ENCODE measurements around the gene SEC61B. TPM values are rescaled to one million over a fixed set of nuclear protein-coding genes. Genes with fewer than 3 reads are reported as not detected.
"Not testable (repeated sequence)": the region's sequence is repeated elsewhere in the genome, so short reads cannot be mapped to it uniquely, and the experiment has no call there.

Gene SEC61B
- total RNA-seq, 1 donor from 2014 or later, result 230 TPM

DNA sequence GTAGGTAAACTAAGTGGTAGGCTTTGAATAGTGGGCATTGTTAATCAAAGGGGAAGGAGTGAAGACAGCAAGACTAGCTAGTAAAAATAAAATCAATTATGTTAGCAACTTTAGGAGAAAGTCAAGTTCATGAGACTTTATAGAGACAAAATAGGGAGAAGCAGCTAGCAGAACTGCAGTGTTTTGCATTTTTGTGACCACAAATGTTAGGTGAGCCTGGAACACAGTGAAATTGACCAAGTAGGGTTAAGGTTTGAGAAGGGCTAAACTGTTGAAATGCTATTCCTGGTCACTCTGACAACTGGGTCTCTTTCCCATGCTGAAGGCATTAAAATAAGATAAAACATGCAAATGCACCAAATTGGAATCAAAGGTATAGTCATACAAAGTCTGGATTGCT, 13.0 kb downstream of the SEC61B start:
- no peaks in the 10 kb centered on the region for H3K27me3 ChIP-seq (ENCODE audit: control insufficient read depth, insufficient read depth, low read length)
- TF ChIP-seq, protein P1, sequence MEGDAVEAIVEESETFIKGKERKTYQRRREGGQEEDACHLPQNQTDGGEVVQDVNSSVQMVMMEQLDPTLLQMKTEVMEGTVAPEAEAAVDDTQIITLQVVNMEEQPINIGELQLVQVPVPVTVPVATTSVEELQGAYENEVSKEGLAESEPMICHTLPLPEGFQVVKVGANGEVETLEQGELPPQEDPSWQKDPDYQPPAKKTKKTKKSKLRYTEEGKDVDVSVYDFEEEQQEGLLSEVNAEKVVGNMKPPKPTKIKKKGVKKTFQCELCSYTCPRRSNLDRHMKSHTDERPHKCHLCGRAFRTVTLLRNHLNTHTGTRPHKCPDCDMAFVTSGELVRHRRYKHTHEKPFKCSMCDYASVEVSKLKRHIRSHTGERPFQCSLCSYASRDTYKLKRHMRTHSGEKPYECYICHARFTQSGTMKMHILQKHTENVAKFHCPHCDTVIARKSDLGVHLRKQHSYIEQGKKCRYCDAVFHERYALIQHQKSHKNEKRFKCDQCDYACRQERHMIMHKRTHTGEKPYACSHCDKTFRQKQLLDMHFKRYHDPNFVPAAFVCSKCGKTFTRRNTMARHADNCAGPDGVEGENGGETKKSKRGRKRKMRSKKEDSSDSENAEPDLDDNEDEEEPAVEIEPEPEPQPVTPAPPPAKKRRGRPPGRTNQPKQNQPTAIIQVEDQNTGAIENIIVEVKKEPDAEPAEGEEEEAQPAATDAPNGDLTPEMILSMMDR (IDR thresholded peaks at IDR 0.05; ENCODE audit: insufficient read depth, low read length, poor library complexity, severe bottlenecking), result no peak
- H3K36me3 ChIP-seq (ENCODE audit: control insufficient read depth, insufficient read depth, low read length), result peaks cover 3% of the 10 kb centered on the region
- H3K4me3 ChIP-seq (ENCODE audit: low read depth, low read length), result no peak overlapping the region
- no peak for DNase-seq (ENCODE audit: low read depth)

DNA sequence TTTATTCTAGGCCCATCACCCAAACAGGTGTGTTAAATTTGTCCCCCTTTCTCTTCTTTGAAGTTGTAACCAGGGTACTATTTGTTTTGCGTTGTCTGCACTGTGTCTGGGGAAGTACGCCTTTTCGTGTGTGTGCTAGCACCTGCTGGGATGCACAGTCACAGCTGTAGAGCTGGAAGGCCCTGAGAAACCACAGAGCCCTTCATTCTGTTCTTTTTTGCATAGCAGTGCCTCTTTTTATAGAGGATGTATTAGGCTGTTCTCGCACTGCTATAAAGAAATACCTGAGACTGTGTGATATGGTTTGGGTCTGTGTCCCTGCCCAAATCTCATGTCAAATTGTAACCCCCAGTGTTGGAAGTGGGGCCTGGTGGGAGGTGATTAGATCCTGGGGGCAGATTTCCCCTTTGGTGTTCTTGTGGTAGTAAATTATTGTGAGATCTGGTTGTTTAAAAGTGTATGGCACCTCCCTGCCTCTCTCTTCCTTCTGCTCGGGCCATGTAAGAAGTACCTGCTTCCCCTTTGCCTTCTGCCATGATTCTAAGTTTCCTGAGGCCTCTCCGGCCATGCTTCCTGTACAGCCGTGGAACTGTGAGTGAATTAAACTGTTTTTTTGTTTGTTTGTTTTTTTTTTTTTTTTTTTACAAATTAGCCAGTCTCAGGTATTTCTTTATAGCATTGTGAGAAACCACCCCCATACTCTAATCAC, 14.0 kb downstream of the SEC61B start:
- no peak for DNase-seq (ENCODE audit: low read depth)
- Histone ChIP-seq H3K36me3 (ENCODE audit: control insufficient read depth, insufficient read depth, low read length) (peaks cover 3% of the 10 kb centered on the region), H3K27me3 (ENCODE audit: control insufficient read depth, insufficient read depth, low read length) (no peaks in the 10 kb centered on the region), H3K4me3 (ENCODE audit: low read depth, low read length) (no peak overlapping the region)
- TF ChIP-seq, protein P1 (IDR thresholded peaks at IDR 0.05; ENCODE audit: insufficient read depth, low read length, poor library complexity, severe bottlenecking), result no peak

DNA sequence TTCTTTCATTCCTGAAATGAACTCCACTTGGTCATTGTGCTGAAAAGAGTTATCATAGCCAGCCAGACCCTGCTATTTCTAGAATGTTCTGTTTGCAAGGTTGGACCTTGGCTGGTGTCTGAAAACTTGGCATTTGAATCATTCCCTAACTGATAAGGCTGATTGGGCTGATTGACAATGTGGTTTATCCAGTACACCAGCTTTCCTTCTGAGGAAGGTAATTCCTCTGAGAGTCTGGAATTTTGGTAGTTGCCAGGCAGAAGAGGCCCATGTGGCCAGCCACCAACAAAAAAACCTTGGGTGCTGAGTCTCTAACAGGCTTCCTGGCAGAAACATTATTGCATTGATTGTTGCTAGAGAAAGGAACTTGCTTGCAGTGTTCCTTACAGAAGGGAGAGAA, 15.3 kb downstream of the SEC61B start:
- TF ChIP-seq, protein P1 (IDR thresholded peaks at IDR 0.05; ENCODE audit: insufficient read depth, low read length, poor library complexity, severe bottlenecking), result no peak
- no peak overlapping the region for H3K4me3 ChIP-seq (ENCODE audit: low read depth, low read length)
- no peak for DNase-seq (ENCODE audit: low read depth)

DNA sequence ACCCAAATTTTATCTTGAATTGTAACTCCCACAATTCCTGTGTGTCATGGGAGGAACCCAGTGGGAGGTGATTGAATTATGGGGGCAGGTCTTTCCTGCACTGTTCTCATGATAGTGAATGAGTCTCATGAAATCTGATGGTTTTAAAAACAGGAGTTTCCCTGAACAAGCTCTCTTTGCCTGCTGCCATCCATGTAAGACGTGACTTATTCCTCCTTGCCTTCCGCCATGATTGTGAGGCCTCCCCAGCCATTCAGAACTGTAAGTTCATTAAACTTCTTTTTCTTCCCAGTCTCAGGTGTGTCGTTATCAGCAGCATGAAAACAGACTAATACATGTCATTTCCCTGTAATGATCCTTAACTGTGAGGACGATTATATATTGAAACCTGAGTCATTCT, 15.8 kb downstream of the SEC61B start:
- H3K27me3 ChIP-seq (ENCODE audit: control insufficient read depth, insufficient read depth, low read length); DNase-seq (ENCODE audit: low read depth); H3K36me3 ChIP-seq (ENCODE audit: control insufficient read depth, insufficient read depth, low read length); H3K4me3 ChIP-seq (ENCODE audit: low read depth, low read length): not testable (repeated sequence)

More for the DNA sequence above, 15.3 kb downstream of the SEC61B start:
- peaks cover 3% of the 10 kb centered on the region for H3K36me3 ChIP-seq (ENCODE audit: control insufficient read depth, insufficient read depth, low read length)
- H3K27me3 ChIP-seq (ENCODE audit: control insufficient read depth, insufficient read depth, low read length), result no peaks in the 10 kb centered on the region

DNA sequence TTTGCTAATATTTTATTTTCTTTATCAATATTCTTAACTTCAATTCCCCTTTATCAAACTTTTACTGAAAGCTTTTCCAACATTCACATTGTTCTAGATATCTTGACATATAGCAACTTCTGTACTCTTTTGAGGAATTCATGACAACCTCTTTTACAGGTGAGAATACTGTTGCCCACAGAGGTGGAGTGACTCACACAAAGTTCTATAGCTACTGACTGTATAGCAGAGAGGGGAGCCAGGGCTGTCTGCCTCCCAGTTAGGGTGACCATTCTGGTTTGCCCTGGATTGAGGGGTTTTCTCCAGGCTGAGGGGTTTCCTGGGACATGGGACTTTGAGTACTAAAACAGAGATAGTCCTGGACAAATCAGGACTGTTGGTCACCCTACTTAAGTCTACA, 16.2 kb downstream of the SEC61B start:
- no peaks in the 10 kb centered on the region for H3K36me3 ChIP-seq (ENCODE audit: control insufficient read depth, insufficient read depth, low read length)
- no peaks in the 10 kb centered on the region for H3K27me3 ChIP-seq (ENCODE audit: control insufficient read depth, insufficient read depth, low read length)
- TF ChIP-seq, protein P1 (IDR thresholded peaks at IDR 0.05; ENCODE audit: insufficient read depth, low read length, poor library complexity, severe bottlenecking), result no peak
- no peak overlapping the region for H3K4me3 ChIP-seq (ENCODE audit: low read depth, low read length)
- DNase-seq (ENCODE audit: low read depth), result no peak

DNA sequence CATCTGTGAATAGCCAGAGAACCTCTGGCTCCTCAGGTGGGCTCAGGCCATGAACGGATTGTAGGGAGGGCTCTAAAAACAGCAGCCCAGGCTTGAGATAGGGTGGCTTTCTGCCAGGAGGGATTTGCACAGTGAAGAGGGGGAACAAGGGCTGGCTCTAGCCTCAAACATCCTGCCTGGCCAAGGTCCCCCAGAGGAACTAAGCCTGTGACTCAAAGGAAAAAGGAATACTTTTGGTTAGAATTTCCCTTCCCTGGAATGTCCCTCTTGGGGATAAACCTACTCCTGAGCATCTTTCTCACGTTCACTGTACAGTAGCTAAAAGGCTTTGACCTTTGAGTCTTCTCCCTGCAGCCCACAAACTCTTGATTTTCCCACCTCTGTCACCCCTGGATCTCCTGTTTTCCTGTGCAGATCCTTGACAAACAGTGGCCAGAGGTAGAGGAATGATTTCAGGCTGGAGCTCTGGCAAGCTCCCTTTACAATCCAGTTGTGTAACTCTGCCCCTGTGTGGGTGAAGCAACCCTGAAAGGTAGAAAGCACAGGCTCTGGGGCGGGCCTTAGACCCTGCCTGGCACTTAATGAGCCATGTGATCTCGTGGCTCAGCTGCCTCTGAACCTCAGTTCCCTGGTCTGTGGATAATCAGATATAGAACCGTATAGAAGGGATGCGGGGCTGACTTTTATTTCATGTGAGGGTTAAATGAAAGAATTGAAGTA, 17.4 kb downstream of the SEC61B start:
- Histone ChIP-seq H3K4me3 (ENCODE audit: low read depth, low read length) (no peak overlapping the region), H3K36me3 (ENCODE audit: control insufficient read depth, insufficient read depth, low read length) (no peaks in the 10 kb centered on the region), H3K27me3 (ENCODE audit: control insufficient read depth, insufficient read depth, low read length) (no peaks in the 10 kb centered on the region)
- TF ChIP-seq, protein P1 (IDR thresholded peaks at IDR 0.05; ENCODE audit: insufficient read depth, low read length, poor library complexity, severe bottlenecking), result no peak
- no peak for DNase-seq (ENCODE audit: low read depth)

Measured in kidney epithelial cell (primary cell).